Activated gamma-delta T cell treated with anti-CD3 and anti-CD28 coated beads, Interleukin-2, amount 50 U/mL, for 16 hours (primary cell): Measurements from ENCODE around the gene HOXA9.

ENCODE experiments used
- DNase-seq: peaks from one replicate; pipeline ENCODE4 v3.0.0-alpha.2; 2020; ENCODE audit warnings: low read depth

Gene HOXA9

DNA sequence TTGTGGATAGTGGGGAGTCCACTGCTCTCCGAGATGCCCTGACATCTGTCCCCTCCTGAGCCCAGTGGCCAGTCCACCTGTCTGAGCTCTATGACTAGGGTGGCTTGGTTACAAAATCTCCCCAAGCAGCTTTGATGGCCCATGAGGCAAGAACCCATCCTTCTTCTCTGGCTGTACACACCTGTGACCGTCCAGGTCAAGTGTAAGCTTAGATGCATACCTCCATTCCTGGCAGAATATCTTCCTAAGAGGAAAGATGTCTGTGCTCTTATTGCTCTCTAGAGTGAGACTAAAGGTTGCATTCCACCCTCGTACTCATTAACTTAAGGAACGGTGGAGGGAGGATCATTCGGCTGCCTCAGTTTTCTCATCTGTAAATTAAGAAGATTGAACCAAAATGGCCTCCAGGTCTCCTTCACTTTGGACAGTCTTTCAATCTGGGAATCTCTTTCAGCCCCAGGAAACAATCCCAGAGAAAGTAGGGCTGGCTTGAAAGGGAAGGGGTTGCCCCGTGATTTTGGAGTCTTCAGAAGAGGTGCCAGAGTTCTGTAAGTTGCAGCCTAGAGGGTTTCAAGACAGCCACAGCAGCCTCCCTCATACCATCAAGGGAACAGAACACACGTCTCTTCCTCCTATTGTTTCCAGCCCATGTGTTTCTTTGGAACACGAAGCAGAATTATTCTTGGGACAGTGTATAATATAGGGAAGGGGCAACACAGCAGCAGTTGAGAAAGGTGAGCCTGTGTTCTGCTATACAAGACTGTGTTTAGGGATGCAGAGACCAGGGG, 40.2 kb downstream of the HOXA9 start:
- DNase-seq, result no peak

DNA sequence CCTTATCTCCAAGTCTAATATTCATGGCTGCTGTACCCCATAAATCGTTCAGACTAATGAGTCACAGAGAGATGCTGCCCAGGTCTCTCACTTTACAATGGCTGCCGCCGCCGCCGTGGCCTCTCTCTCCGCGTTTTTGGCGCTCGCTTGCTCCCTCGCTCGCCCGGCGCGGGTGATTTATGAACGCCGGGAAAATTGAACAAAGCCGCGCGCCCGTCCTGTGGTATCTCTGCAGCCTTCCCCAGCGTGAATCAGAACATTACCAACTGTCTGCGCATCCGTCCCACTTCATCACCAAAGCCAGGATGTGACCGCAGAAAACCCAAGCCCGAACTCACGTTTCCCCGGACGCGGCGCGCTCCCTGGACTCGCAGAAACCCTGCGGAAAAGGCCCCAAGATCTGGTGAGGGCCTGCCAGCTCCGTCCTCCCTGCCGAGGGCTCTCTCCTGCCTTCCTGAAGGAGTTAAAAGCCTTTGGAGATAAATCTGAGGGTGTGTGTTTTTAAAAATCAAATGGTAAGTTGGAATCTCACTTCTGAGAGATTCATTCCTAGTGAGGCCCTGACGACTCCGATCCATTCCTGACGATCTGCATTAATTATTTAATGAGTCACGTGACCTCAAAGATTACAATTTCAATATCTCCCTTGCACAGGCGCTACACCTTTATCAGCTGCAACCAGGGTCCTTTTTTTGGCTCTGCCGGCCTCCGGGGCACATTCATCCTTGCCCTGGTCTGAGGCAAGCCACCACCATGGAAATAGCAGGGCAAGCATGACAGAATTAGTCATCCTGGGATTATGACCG, 41.0 kb downstream of the HOXA9 start:
- no peak for DNase-seq

DNA sequence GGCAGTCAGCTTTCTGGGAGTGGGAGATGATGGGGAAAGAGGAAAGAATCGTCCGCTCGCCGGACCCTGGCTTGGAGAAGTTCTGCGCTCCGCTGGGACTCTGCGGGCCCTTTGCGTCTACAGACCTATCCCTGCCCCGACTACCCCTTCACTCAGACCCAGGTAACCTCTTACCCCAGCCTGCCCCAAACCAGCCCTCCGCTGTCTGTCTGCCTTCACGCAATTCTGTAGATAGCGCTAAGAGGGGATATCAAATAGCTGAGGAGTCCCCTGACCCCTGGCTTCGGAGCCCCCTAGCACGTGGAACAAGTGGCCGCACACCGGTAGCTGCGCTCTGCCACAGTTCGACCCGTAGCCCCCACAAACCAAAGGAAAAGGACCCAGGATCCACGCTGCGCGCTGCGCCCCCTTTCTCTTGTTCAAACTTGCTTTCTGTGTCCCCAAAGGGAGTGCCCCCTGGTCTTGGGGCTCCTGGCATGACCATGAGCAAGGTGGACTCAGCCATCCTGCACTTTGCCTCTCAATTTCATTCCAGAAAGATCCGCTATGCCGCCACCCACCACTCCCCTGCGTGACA, 41.8 kb downstream of the HOXA9 start:
- DNase-seq, result no peak

- DNase-seq, result no peak
Observed at GRCh38 chr7:27123007-27123476, 42.3 kb downstream of the HOXA9 start.

GRCh38 chr7:27122077-27122910, 43.0 kb downstream of the HOXA9 start:
- DNase-seq, result no peak

DNA sequence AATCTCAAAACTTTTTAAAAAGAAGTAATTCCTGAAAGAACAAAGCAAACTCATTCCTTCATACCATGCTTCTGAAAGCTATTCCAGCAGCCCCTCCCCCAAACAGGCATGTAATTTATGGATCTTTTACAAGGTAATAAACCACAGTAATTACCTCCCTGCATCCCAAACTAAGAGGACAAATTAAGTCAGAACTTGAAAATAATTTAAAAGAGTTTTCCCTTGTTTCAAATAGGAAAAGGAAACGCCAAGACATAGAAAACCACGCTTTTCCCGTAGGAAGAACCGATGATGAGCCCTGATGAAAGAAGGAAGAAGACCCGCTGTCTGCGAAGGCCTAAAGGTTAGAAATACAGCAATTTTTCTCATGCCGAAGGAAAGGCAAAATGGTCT, 43.7 kb downstream of the HOXA9 start:
- no peak for DNase-seq

DNA sequence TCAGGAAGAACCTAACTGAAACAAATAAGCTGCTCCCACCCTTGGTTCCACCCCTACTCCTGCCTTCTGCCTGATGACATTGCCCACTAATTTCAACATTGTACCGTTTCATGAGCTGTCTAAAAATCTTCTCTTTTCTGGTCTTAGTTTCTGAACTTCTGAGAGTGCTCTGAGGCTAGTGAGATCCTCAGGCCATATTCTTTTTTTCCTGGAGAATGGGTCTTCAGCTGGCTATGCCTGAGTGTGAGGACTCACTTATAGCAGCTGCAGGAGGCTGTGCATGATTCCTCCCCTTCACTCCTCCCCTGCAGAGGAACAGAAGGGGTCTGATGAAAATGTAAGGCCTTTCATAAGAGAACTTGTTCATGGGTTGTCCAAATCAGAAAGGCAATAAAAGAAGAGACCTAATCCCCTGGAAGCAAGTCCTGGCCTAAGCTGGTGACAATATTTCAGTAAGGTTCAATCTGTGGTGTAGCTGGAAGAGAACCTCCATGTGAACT, 45.9 kb downstream of the HOXA9 start:
- DNase-seq, result no peak

GRCh38 chr7:27118580-27118979, 46.8 kb downstream of the HOXA9 start:
- DNase-seq, result no peak

- DNase-seq, result no peak
Observed at GRCh38 chr7:27117887-27118491, 47.3 kb downstream of the HOXA9 start.

DNA sequence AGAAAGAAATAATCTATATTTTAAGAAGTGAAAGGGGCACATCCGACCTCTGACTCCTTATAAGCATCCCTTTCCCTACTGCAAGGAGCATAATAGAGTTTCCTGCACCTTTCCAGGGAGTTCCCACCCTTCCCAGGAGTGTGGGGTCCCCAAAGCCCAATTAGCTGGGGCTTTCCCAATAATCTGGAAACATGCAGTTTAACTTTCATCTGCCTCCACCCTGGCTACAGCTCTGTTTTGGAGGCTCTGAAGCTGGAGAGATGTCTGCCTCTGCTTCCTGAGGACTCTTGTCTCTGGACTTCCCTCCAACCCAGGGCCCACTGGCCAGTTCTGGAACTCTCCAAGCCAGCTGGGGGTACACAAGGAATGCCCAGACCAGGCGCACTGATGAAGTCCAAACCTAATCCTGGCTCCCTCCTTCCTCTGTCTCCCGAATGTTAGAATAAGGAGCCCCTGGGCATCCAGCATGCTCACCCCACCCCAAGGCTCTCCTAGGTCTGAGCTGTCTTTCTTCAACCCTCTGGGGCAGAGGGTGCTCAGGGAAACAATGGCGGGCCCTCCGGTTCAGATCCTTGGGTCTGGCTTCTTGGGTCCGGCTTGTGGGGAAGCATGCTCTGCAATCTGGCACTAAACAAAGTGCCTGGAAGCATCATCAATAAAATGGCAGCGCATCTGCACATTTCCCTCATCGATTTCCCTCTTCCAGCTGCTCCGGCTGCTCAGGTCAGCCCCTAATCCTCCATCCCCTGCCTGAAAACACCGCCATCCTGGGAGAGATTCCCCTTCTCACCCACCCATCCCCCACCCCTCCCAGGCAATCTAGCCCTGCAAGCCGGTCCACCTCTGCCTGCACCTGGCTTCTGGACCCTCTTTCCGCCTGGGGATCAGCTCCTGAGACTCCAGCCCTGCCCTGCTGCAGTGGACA, 48.1 kb downstream of the HOXA9 start:
- DNase-seq, result no peak

DNA sequence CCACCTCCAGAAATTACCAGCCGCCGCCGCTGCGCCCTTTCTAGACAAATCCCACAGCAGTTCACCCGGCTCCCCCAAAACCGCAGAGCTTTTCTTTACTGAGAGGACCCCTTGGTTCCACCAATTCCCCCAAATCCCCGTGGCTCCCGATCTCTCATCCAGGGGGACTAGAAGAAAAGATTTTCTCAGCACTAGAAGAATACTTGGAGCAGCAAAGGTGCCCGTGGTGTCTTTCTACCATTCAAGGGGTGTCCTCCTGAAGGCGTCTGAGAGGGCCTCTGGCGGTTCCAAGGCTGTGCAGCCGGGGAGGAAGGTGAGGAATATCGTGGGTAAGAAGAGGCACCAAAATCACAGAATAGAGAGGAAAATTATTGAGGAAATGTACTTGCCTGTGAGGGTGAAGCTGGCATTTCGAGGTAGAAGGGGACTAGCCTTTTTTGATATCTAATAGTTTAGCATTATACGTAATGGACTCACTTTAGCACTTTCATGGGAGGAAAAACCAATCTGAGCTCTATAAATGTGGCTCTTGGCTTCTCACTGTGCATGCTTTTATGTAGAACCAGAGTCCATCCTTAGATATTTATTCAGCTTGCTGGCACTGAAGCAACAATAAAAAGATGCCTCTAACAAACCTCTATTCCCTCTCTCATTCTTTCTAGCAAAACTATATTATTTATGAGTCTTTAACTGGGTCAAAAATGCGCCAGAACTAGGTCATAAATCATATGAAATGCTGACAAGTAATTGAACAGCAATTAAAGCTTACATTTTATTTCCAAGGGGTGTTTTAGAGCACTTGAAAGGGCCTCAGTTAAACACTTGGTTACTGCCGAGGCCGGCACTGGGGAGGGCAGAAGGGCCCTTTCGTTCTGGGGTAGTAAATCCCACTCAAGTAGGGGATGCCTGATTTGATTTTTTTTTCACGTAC, 49.0 kb downstream of the HOXA9 start:
- no peak for DNase-seq

DNA sequence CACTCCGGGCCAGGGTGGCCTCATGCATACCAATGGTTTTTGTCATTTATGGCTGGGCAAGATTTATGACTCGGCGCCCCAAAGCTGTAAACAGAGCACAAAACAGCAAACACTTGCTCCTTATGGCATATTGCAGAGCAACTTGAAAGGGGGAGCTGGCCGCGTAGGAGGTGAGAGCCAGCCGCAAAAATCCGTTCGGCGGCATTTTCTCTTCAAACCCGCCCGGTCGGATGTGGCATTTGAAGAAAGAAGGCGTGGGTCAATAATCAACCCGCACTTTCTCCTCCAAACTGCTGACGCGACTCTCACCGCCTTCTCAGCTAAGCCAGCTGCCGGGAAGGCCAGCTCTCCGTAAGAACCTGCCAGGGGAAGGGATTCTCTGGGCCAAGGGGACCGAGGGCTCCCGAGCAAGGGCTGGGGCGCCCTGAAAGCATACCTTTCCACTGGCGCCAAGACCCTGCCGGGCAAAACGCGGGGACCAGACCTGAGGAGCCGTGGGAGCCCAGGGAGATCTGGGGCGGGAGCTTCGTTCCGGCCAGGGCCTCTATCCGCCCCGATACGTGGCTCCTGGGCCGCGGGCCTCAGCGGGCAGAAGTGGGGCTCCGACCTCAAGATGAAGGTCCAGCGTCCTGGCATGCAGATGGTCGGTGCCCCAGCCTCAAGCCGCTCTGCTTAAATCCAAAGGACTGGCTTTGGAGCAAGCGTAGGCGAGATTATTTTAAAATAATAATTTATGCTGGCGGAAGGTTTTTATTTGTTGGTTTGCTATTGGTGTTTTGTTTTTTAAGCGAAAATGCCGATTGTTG, 49.9 kb downstream of the HOXA9 start:
- no peak for DNase-seq

DNA sequence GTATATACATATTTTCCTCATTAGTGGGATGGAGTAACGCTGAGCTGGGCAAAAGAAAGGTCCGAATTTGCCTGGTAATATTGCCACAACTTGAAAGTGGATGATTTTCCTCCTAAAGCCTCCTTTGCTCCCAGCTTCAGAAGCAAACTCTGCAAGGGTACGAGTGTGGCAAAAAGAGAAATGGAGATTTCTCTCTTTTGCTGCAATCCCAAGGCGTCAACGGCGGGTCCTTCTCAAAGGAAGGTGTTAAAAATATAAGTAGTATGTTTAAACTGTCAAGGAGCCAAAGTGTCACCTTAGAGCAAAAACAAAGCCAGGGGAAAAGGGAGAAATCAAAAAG, 50.5 kb downstream of the HOXA9 start:
- no peak for DNase-seq

- no peak for DNase-seq
Observed at GRCh38 chr7:27113991-27114769, 51.2 kb downstream of the HOXA9 start.

- DNase-seq, result no peak
Observed at GRCh38 chr7:27112955-27113949, 52.1 kb downstream of the HOXA9 start.
